WTC11 (cell line): ENCODE measurements around the gene TACR1.

Source experiments
- CREM ChIP-seq: sonication (generic); formaldehyde crosslinking; IDR thresholded peaks from 2 replicates; pipeline ENCODE4 v1.8.1; 2022; ENCODE audit warnings: mild to moderate bottlenecking, missing genetic modification reagents, moderate library complexity
- FOXK1 ChIP-seq: sonication (generic); formaldehyde crosslinking; IDR thresholded peaks from 2 replicates; pipeline ENCODE4 v1.8.0; 2022; ENCODE audit warnings: mild to moderate bottlenecking, moderate library complexity, missing genetic modification reagents
- FOXP4 ChIP-seq: sonication (generic); formaldehyde crosslinking; IDR thresholded peaks from 2 replicates; pipeline ENCODE4 v1.8.0; 2022; ENCODE audit warnings: mild to moderate bottlenecking, missing genetic modification reagents
- MAX ChIP-seq: sonication (generic); formaldehyde crosslinking; IDR thresholded peaks from 2 replicates; pipeline ENCODE4 v1.8.0; 2022; ENCODE audit warnings: mild to moderate bottlenecking, missing genetic modification reagents
- RELA ChIP-seq: sonication (generic); formaldehyde crosslinking; IDR thresholded peaks from 2 replicates; pipeline ENCODE4 v1.8.1; 2022; ENCODE audit warnings: missing genetic modification reagents, mild to moderate bottlenecking, borderline replicate concordance
- TCF7 ChIP-seq: sonication (generic); formaldehyde crosslinking; IDR thresholded peaks from 2 replicates; pipeline ENCODE4 v1.8.0; 2022; ENCODE audit warnings: mild to moderate bottlenecking, low read depth, missing genetic modification reagents, moderate library complexity
- TEAD1 ChIP-seq: sonication (generic); formaldehyde crosslinking; IDR thresholded peaks from 2 replicates; pipeline ENCODE4 v1.8.0; 2022; ENCODE audit warnings: mild to moderate bottlenecking, missing genetic modification reagents
- ZBTB43 ChIP-seq: sonication (generic); formaldehyde crosslinking; IDR thresholded peaks from 2 replicates; pipeline ENCODE4 v1.8.1; 2023; ENCODE audit warnings: mild to moderate bottlenecking, missing genetic modification reagents
- ZNF138 ChIP-seq: sonication (generic); formaldehyde crosslinking; conservative IDR thresholded peaks from 2 replicates; pipeline ENCODE4 v1.8.1; 2022; ENCODE audit warnings: mild to moderate bottlenecking, moderate library complexity, missing genetic modification reagents
- TF ChIP-seq, protein P1 (sequence below): fragments of 200-600 bp; IDR thresholded peaks from 2 replicates; pipeline ENCODE4 v1.8.0; 2022; ENCODE audit warnings: antibody characterized with exemption
- TF ChIP-seq, protein P2 (sequence below): sonication (generic); formaldehyde crosslinking; IDR thresholded peaks from 2 replicates; pipeline ENCODE4 v1.8.1; 2023; ENCODE audit warnings: mild to moderate bottlenecking, missing genetic modification reagents, moderate library complexity
- TF ChIP-seq, protein P3 (sequence below): sonication (generic); formaldehyde crosslinking; IDR thresholded peaks from 2 replicates; pipeline ENCODE4 v1.8.0; 2022; ENCODE audit warnings: missing genetic modification reagents

DNA sequence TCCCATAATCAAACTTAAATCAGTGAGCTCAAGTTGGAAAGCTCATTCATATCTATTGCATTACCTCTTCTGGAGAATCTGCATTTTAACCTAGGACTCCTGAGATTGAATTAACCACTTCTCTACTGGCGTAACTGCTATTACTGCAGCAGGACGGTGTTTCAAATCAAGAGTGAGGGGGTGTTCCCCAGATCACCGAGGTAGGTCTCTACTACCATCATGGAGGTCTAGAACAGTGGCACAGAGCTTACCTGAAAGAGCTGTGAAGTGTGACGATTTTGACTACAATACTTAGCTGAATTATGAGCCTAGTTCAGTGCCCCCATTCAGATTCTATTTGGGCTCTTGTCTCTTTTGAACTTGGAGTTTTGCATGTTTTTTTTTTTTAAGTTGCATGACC, 121.4 kb downstream of the TACR1 start:
- TF ChIP-seq RELA (CRISPR knock-in tag) (no peak), FOXK1 (no peak), ZNF138 (no peak), CREM (CRISPR knock-in tag) (no peak), ZBTB43 (CRISPR knock-in tag) (no peak), TCF7 (CRISPR knock-in tag) (no peak), FOXP4 (no peak), TEAD1 (no peak), MAX (CRISPR knock-in tag) (no peak)
- TF ChIP-seq, protein P1, sequence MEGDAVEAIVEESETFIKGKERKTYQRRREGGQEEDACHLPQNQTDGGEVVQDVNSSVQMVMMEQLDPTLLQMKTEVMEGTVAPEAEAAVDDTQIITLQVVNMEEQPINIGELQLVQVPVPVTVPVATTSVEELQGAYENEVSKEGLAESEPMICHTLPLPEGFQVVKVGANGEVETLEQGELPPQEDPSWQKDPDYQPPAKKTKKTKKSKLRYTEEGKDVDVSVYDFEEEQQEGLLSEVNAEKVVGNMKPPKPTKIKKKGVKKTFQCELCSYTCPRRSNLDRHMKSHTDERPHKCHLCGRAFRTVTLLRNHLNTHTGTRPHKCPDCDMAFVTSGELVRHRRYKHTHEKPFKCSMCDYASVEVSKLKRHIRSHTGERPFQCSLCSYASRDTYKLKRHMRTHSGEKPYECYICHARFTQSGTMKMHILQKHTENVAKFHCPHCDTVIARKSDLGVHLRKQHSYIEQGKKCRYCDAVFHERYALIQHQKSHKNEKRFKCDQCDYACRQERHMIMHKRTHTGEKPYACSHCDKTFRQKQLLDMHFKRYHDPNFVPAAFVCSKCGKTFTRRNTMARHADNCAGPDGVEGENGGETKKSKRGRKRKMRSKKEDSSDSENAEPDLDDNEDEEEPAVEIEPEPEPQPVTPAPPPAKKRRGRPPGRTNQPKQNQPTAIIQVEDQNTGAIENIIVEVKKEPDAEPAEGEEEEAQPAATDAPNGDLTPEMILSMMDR: no peak
- TF ChIP-seq, protein P2, sequence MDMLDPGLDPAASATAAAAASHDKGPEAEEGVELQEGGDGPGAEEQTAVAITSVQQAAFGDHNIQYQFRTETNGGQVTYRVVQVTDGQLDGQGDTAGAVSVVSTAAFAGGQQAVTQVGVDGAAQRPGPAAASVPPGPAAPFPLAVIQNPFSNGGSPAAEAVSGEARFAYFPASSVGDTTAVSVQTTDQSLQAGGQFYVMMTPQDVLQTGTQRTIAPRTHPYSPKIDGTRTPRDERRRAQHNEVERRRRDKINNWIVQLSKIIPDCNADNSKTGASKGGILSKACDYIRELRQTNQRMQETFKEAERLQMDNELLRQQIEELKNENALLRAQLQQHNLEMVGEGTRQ: no peak
- TF ChIP-seq, protein P3, sequence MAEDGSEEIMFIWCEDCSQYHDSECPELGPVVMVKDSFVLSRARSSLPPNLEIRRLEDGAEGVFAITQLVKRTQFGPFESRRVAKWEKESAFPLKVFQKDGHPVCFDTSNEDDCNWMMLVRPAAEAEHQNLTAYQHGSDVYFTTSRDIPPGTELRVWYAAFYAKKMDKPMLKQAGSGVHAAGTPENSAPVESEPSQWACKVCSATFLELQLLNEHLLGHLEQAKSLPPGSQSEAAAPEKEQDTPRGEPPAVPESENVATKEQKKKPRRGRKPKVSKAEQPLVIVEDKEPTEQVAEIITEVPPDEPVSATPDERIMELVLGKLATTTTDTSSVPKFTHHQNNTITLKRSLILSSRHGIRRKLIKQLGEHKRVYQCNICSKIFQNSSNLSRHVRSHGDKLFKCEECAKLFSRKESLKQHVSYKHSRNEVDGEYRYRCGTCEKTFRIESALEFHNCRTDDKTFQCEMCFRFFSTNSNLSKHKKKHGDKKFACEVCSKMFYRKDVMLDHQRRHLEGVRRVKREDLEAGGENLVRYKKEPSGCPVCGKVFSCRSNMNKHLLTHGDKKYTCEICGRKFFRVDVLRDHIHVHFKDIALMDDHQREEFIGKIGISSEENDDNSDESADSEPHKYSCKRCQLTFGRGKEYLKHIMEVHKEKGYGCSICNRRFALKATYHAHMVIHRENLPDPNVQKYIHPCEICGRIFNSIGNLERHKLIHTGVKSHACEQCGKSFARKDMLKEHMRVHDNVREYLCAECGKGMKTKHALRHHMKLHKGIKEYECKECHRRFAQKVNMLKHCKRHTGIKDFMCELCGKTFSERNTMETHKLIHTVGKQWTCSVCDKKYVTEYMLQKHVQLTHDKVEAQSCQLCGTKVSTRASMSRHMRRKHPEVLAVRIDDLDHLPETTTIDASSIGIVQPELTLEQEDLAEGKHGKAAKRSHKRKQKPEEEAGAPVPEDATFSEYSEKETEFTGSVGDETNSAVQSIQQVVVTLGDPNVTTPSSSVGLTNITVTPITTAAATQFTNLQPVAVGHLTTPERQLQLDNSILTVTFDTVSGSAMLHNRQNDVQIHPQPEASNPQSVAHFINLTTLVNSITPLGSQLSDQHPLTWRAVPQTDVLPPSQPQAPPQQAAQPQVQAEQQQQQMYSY (CRISPR knock-in tag): no peak
